Mucosa of rectum (tissue), 2 donors: ENCODE data around the gene TLR9.

Experiments used
- H3K27ac ChIP-seq, 2 donors: one replicate each; pipeline ENCODE4 v1.7.0; 2013; ENCODE audit warnings: inconsistent platforms in 2 of 2, low read depth in 2 of 2, low read length in 2 of 2
- H3K27me3 ChIP-seq, 2 donors: one replicate each; pipeline ENCODE4 v1.7.0; 2013; ENCODE audit warnings: low read length in 2 of 2; ENCODE audit not compliant: control insufficient read depth in 2 of 2, insufficient read depth in 2 of 2
- H3K36me3 ChIP-seq, 2 donors: one replicate each; pipeline ENCODE4 v1.7.0; 2013; ENCODE audit warnings: low read length in 2 of 2; ENCODE audit not compliant: control insufficient read depth in 2 of 2, insufficient read depth in 2 of 2
- H3K4me1 ChIP-seq, 2 donors: one replicate each; pipeline ENCODE4 v1.7.0; 2013; ENCODE audit warnings: low read length in 2 of 2, mild to moderate bottlenecking in 1 of 2; ENCODE audit not compliant: control insufficient read depth in 2 of 2, insufficient read depth in 2 of 2
- H3K4me3 ChIP-seq, 2 donors: one replicate each; pipeline ENCODE4 v1.7.0; 2013; ENCODE audit warnings: low read length in 2 of 2
- H3K9ac ChIP-seq, 2 donors: one replicate each; pipeline ENCODE4 v1.7.0; 2013; ENCODE audit warnings: low read length in 2 of 2, low read depth in 1 of 2, mild to moderate bottlenecking in 1 of 2
- H3K9me3 ChIP-seq, 2 donors: one replicate each; pipeline ENCODE4 v1.7.0; 2013; ENCODE audit warnings: low read length in 2 of 2; ENCODE audit not compliant: control insufficient read depth in 2 of 2
- donor health status: healthy.
- donor health status: Normal muscosa, but diverticular disease.

Gene TLR9

DNA sequence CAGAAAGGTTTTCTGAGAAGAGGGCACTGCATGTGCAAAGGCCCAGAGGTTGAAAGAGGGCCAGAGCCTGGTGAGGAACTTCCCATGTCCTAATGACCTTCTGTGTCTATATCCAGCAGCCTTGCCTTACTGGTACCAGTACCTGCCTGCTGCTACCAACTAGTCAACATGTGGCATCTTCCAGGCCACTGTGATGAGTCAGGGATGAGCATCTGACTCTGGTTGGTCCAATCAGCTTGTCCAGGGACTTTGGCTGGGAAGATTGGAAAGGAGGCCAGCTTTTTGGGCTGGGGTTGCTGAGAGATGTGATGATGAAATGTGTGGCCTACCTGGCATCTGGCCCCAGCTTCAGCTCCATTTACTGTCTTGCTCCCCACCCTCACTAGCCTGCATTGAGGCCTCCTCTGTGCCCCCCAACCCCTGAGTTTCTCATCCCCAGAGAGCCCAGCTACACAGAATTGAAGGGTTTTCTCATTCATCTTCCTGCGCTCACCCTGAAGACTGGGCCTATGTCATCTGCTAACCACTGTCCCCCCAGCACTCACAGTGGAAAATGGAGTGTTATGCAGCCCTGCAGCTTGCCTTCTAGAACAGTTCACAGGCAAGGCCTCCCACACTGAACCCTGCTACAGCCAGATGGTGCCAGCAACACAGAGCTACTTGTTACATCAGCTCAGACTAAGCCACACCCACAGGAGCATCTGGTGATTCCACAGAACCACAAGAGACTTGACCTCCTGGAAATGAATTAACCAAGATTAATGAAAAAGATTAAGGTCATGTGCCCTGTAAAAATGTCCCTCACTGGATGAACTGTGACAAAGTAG, 14.8 kb upstream of the TLR9 start:
- Histone ChIP-seq H3K36me3 (no peaks in the 10 kb centered on the region), H3K4me1 (peaks cover 36 to 38% of the 10 kb centered on the region in 2 donors), H3K9ac (no peak overlapping the region), H3K9me3 (no peaks in the 10 kb centered on the region), H3K27ac (peak overlapping the region in 1 of 2 donors; percentile 18), H3K27me3 (no peaks in the 10 kb centered on the region), H3K4me3 (peak overlapping the region in 1 of 2 donors; percentile 82)

DNA sequence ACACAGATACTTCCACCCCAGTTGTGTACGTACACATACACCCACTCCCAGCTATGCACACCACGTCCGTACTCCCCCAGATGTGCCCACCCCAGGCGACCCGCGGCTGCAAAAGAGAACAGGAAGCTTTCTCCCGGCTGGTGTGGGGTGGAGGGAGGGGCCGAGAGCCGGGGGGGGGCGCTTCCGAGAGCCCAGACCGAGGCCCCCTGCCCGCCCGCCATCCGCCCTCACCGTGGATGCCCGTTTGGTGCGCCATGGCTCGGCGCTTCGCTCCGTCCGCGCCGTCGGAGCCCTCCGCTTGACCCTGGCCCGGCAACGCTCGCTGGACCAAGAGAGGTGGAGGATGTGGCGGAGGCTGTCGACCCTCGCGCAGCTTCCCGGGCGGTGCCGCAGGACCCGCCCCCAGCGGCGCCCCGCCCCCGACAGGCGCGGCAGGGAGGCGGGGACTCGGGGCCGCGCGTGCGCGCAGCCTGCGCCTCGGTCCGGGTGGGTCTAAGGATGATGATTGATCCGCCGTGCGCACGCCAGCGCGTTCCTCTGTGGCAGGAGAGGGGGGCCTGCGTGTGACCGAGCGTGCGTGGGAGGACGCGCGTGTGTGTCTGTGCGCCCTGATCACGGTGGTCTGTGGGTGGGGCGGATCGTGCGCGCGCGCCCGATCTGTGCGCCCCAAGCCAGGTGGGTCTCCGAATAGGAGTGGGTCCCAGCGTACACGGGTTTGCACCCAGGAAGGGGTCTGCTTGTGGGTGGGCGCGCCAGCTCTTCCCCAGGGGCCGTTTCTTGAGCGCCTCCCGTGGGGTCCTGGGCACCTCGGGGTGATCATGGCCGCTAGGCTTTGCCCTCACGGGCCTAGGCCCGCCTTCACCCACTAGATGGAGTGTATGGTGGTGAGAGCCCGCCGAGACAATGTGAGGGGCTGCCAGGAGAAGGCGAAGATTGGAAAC, 13.6 kb upstream of the TLR9 start, which contains the start of gene TWF2:
Gene TWF2 (minus strand): TSS at position 398 of the 941 bp plus-strand sequence. CDS start 142 bp downstream, at position 256.
- Histone ChIP-seq H3K9ac (peak within 1 kb of the TSS; percentile 75 to 95), H3K27ac (peak within 1 kb of the TSS; percentile 84 to 90), H3K9me3 (no peaks in the 10 kb centered on the region), H3K4me3 (peak within 1 kb of the TSS; percentile 82 to 95), H3K4me1 (peaks cover 28 to 33% of the 10 kb centered on the region in 2 donors), H3K36me3 (peaks cover 0 to 2% of the 10 kb centered on the region in 2 donors), H3K27me3 (no peaks in the 10 kb centered on the region)

DNA sequence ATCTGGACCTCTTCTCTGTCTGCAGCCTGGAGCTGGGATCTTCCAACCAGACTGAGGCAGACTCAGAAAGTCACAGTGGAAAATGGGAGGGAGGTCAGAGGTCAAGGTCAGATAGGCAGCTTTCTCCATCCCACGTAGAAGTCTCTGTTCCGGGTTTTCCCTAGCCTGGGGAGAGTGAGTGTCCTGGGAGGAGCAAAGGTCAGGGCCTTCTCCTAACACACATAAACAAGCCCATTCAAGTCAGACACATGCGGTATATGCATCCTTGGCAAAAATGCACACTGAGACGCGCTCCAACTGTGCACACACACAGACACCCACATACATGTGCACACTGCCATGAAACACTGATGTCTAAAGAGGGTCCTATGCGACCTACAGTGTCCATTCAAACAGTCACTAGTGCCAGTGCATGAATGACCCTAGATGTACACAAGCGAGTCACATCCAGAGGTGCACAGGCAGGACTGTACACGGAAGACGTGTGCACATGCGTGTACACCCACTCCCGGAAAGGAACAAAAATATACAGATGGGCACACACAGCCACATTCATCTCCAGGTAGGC, 12.8 kb upstream of the TLR9 start:
- H3K9ac ChIP-seq: peak overlapping the region; percentile 8 to 95
- H3K4me1 ChIP-seq: peaks cover 25 to 33% of the 10 kb centered on the region in 2 donors
- H3K27ac ChIP-seq: peak overlapping the region; percentile 84 to 90
- H3K9me3 ChIP-seq: no peaks in the 10 kb centered on the region
- peaks cover 0 to 5% of the 10 kb centered on the region in 2 donors for H3K36me3 ChIP-seq
- H3K27me3 ChIP-seq: no peaks in the 10 kb centered on the region
- H3K4me3 ChIP-seq: peak overlapping the region; percentile 82 to 95

DNA sequence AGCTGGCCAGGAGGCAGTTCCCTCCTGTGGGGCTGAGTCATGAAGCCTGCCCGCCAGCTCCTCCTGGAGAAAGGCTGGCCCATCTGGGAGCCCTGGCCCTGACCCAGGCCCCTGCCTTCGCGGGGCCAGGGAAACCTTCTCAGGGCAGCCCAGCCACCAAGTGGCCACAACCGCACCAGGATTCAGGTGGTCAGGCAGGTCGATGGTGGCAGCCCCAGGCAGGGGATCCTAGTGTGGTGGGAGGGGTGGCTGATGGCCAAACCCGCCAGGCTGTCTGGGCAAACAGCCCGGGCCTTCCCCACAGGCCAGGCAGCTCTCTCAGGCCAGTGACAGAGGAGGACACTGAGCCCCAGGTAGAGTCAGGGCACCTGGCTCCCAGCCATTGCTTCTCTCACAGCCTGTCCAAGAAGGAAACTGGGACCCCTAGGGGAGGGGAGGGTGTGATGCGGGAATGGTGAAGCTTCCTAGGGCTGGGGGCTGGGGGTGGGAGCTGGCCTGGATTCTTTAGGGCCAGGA, 12.3 kb upstream of the TLR9 start:
- peaks cover 0 to 6% of the 10 kb centered on the region in 2 donors for H3K36me3 ChIP-seq
- no peaks in the 10 kb centered on the region for H3K9me3 ChIP-seq
- H3K27me3 ChIP-seq: no peaks in the 10 kb centered on the region
- peak overlapping the region; percentile 82 to 95 for H3K4me3 ChIP-seq
- peak overlapping the region in 1 of 2 donors; percentile 95 for H3K9ac ChIP-seq
- H3K27ac ChIP-seq: peak overlapping the region; percentile 51 to 90
- peaks cover 25 to 33% of the 10 kb centered on the region in 2 donors for H3K4me1 ChIP-seq

DNA sequence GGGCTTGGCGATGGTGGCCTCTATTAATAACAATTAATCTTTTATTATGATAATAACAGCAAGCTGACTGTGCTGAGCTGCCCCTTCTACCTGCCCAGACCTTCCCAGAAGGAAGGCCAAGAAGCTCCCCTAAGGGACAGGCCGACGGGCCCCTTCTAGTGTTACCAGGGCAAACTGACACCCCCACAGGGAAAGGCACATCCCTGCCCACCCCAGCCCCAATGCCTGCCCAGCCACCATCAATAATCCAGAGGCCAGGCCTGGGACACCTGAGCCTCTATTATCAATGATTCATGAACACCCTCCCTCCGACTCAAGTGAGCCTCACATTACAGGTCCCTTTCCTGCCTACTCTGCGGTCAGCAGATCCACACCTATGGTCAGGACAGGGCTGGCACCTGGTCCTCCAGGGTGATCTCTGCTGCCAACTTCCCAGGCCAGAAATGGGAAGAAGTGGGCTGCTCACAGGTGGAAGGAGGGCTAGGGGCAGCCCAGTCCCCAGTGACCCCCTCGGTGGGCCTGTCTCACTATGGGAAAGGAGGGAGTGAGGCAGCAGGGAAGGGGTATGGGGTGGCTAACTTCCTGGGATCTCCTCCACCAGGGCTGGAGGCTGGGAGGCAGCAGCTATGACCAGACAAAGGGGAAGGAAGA, 11.7 kb upstream of the TLR9 start:
- peak overlapping the region; percentile 63 to 95 for H3K9ac ChIP-seq
- H3K27me3 ChIP-seq: no peaks in the 10 kb centered on the region
- H3K36me3 ChIP-seq: peaks cover 0 to 10% of the 10 kb centered on the region in 2 donors
- peak overlapping the region; percentile 17 to 95 for H3K4me3 ChIP-seq
- no peaks in the 10 kb centered on the region for H3K9me3 ChIP-seq
- peak overlapping the region; percentile 70 to 90 for H3K27ac ChIP-seq
- peaks cover 25 to 33% of the 10 kb centered on the region in 2 donors for H3K4me1 ChIP-seq

DNA sequence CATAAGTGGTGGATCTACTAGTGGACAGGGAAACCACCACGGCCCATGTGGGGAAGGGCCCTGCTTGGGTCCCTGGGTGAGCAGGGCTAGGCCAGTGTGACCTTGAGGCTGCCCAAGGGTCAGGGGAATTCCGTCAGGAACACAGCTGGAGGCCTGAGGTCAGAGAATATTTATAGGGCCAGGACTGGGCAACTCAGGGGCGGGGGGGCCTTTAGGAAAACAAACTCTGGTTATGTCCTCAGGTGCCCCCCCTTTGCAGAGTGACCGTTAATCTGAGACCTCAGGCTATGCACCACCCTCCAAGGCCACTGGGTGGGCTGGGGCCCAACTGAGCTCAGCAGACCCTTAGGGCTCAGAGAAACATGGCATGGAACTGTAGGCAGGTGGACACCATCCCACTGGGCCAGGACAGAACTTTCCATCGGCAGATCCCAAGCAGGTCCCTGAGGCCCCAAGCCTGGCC, 11.0 kb upstream of the TLR9 start:
- Histone ChIP-seq H3K36me3 (peaks cover 2 to 10% of the 10 kb centered on the region in 2 donors), H3K9me3 (no peaks in the 10 kb centered on the region), H3K4me1 (peaks cover 25 to 36% of the 10 kb centered on the region in 2 donors), H3K27ac (no peak overlapping the region), H3K9ac (no peak overlapping the region), H3K27me3 (no peaks in the 10 kb centered on the region), H3K4me3 (no peak overlapping the region)

DNA sequence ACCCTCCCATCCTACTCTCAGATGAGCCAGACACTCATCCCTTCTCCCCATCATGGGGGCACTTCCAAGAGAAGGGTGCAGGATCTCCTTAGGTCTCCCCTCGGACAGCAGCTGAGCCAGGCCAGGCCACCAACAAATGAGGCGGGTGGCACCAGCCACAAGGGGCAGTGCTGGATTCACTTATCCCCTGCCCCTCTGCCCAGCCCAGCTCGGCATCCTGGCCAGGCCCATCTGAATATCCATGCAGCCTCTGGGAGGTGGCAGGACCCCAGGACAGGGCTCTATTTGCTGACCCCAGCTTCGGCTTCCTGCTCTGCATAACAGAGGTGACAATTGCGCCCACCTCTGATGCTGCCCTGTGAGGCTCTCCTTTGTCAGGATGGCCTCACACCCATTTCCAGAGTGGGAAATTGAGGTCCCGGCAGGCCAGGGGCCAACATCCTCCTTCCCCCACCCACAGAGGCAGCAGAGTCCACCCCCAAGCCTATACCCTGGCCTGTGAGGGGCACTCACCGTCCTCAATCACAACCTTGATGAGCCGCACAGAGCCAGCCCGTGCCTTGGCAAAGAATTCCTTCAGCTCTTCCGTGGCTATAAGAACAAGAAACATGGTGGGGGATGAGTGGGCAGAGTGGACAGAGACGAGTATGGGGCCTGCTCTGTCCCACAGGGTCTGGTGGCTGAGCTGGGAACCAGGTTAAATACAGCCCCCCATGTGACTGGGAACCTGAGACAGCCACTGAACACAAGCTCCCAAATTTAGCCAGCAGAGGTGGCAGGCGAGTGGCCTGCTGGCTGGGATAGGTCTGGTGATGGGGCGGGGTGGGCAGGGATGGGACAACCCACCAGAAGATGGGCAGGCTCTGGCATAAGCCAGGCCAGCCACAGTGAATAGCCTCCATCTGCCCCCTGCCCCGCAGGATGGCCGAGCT, 9.3 kb upstream of the TLR9 start:
- Histone ChIP-seq H3K4me3 (no peak overlapping the region), H3K9ac (no peak overlapping the region), H3K27ac (no peak overlapping the region), H3K36me3 (peaks cover 17 to 26% of the 10 kb centered on the region in 2 donors), H3K4me1 (peaks cover 22 to 30% of the 10 kb centered on the region in 2 donors), H3K27me3 (no peaks in the 10 kb centered on the region), H3K9me3 (no peaks in the 10 kb centered on the region)

DNA sequence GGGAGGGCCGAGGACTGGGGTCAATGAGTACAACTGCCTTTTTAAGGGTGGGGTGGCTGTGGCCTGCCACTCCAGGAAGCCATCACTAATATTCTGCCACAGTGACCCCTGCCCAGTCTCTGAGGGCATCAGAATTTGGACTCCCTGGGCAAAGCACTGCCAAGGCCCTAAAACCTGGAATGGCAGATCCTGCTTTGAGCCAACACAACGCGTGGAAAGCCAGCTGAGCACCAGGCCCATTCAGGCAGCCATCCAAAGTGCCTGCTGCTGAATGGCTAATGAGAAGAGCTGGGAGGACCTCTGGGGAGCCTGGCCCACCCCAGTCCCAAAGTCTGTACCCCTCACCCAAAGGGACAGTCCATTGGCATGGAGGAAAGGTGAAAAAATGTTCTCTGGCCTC, 8.5 kb upstream of the TLR9 start:
- Histone ChIP-seq H3K4me1 (peaks cover 22 to 29% of the 10 kb centered on the region in 2 donors), H3K27ac (no peak overlapping the region)

More for the DNA sequence above, 8.5 kb upstream of the TLR9 start:
- H3K9ac ChIP-seq: no peak overlapping the region
- H3K27me3 ChIP-seq: no peaks in the 10 kb centered on the region
- H3K36me3 ChIP-seq: peaks cover 25 to 34% of the 10 kb centered on the region in 2 donors
- no peaks in the 10 kb centered on the region for H3K9me3 ChIP-seq
- no peak overlapping the region for H3K4me3 ChIP-seq
